Suprapubic skin (tissue), 4 donors: ENCODE measurements around the gene TLR4. TPM values are rescaled to one million over a fixed set of nuclear protein-coding genes. Genes with fewer than 3 reads are reported as not detected.

Experiments used
- DNase-seq, 2 donors: peaks; one replicate each; pipeline ENCODE4 v3.0.0-alpha.2; 2019; ENCODE audit warnings: low spot score in 2 of 2
- H3K27ac ChIP-seq: fragments of 200-600 bp; sonication (generic); one replicate; pipeline ENCODE4 v1.5.1; 2019
- H3K27me3 ChIP-seq: fragments of 200-600 bp; sonication (generic); one replicate; pipeline ENCODE4 v1.5.1; 2019
- H3K36me3 ChIP-seq: fragments of 200-600 bp; sonication (generic); one replicate; pipeline ENCODE4 v1.5.1; 2019
- H3K4me1 ChIP-seq: fragments of 200-600 bp; sonication (generic); one replicate; pipeline ENCODE4 v1.5.1; 2019
- H3K4me3 ChIP-seq: fragments of 200-600 bp; sonication (generic); one replicate; pipeline ENCODE4 v1.5.1; 2019; ENCODE audit warnings: mild to moderate bottlenecking
- H3K9me3 ChIP-seq: fragments of 200-600 bp; sonication (generic); one replicate; pipeline ENCODE4 v1.5.1; 2019
- CTCF ChIP-seq, 2 donors: fragments of 200-600 bp in 1 of 2; fragments of 450-650 bp in 1 of 2; sonication (generic) in 1 of 2; IDR thresholded peaks; one replicate each; pipeline ENCODE4 v1.5.1; 2016 to 2019; ENCODE audit warnings: antibody characterized with exemption in 2 of 2, mild to moderate bottlenecking in 1 of 2, moderate library complexity in 1 of 2
- EP300 ChIP-seq: sonication (generic); formaldehyde crosslinking; IDR thresholded peaks from one replicate; pipeline ENCODE4 v1.6.1; 2017; ENCODE audit warnings: antibody characterized with exemption
- POLR2A ChIP-seq, 2 donors: fragments of 450-650 bp; IDR thresholded peaks; one replicate each; pipeline ENCODE4 v1.6.1; 2017; ENCODE audit warnings: antibody characterized with exemption in 2 of 2, mild to moderate bottlenecking in 2 of 2, moderate library complexity in 2 of 2
- POLR2AphosphoS5 ChIP-seq, 3 donors: sonication (generic); formaldehyde crosslinking; IDR thresholded peaks; one replicate each; pipeline ENCODE4 v1.6.1; 2017; ENCODE audit warnings: antibody characterized with exemption in 3 of 3
- WGBS: methylation state at CpG from one replicate; pipeline ENCODE4 v1.1.5; 2018; 5-methylcytosine and 5-hydroxymethylcytosine counted together
- total RNA-seq, 4 donors: library from RNA; depleted of rRNA; stranded (reverse); fragments of >200 nt; gene quantifications; one replicate each; pipeline ENCODE4 v1.1.0, GENCODE V29; 2016

The TLR4 gene
- total RNA-seq, 4 donors from 2014 or later = 3.4 to 10.5 (median 6.5) TPM

- TF ChIP-seq CTCF (IDR thresholded peaks at IDR 0.05) = no peak
- TF ChIP-seq POLR2A (IDR thresholded peaks at IDR 0.05) = no peak
- no peak for TF ChIP-seq POLR2AphosphoS5 (IDR thresholded peaks at IDR 0.05)
- TF ChIP-seq EP300 = no peak
These were observed 21.1 kb upstream of the TLR4 start for GRCh38 chr9:117682955-117683710.

DNA sequence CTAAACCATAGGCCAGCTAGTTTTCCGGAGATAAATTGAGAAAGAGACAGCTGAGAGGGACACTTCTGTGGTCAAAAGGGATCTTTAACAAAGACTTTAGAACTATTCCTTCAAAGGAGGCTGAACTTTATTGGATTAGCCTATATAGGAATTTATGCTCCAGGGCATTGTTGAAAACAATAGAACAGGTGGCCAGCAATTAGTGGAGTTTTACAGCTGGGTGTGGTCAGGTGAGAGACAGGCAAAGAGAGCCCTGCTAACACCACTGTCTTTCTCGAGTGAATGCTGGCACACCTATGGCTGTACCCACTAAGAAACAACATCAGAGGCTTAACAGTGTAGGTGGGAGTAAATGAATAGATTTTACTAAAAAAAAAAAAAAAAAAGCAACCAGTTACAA lies 16.7 kb upstream of the TLR4 start:
- DNase-seq = no peak
- H3K9me3 ChIP-seq = no peaks in the 10 kb centered on the region
- no peak overlapping the region for H3K27ac ChIP-seq
- H3K4me3 ChIP-seq = no peak overlapping the region
- H3K4me1 ChIP-seq = no peaks in the 10 kb centered on the region
- H3K36me3 ChIP-seq = no peaks in the 10 kb centered on the region
- WGBS = 51% methylated on average over 2 of the region's 2 CpGs
- no peaks in the 10 kb centered on the region for H3K27me3 ChIP-seq
- TF ChIP-seq CTCF (IDR thresholded peaks at IDR 0.05) (no peak), POLR2A (IDR thresholded peaks at IDR 0.05) (no peak), EP300 (no peak), POLR2AphosphoS5 (IDR thresholded peaks at IDR 0.05) (no peak)

More at GRCh38 chr9:117682955-117683710, 21.1 kb upstream of the TLR4 start:
- Histone ChIP-seq H3K9me3 (no peaks in the 10 kb centered on the region), H3K4me3 (no peak overlapping the region), H3K27me3 (no peaks in the 10 kb centered on the region), H3K4me1 (no peaks in the 10 kb centered on the region), H3K27ac (no peak overlapping the region), H3K36me3 (no peaks in the 10 kb centered on the region)
- 60% methylated on average over 3 of the region's 3 CpGs for WGBS
- DNase-seq = no peak

DNA sequence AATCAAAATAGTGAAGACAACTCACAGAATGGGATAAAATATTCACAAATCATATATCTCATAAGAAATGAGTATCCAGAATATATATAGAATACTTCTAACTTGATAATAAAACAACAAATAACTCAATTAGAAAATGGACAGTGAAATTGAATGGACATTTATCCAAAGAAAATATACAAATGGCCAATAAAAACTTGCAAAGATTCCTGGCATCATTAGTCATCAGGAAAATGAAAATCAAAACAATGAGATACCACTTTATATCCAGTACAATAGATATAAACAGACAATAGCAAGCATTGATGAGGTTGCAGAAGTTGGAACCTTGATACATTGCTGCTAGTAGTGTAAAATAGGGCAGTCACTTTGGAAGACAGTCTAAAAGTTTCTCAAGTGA lies 12.8 kb upstream of the TLR4 start:
- Histone ChIP-seq H3K9me3 (no peaks in the 10 kb centered on the region), H3K27ac (no peak overlapping the region), H3K4me3 (no peak overlapping the region), H3K27me3 (no peaks in the 10 kb centered on the region), H3K36me3 (no peaks in the 10 kb centered on the region), H3K4me1 (no peaks in the 10 kb centered on the region)
- no peak for TF ChIP-seq POLR2A (IDR thresholded peaks at IDR 0.05)
- TF ChIP-seq EP300 = no peak
- no peak for DNase-seq

GRCh38 chr9:117696154-117696553 lies 8.0 kb upstream of the TLR4 start:
- 97% methylated on average over 2 of the region's 2 CpGs for WGBS
- DNase-seq = no peak
- Histone ChIP-seq H3K4me3 (no peak overlapping the region), H3K27me3 (no peaks in the 10 kb centered on the region), H3K27ac (no peak overlapping the region), H3K36me3 (no peaks in the 10 kb centered on the region), H3K4me1 (no peaks in the 10 kb centered on the region), H3K9me3 (no peaks in the 10 kb centered on the region)
- no peak for TF ChIP-seq CTCF (IDR thresholded peaks at IDR 0.05)
- TF ChIP-seq POLR2A (IDR thresholded peaks at IDR 0.05) = no peak
- TF ChIP-seq POLR2AphosphoS5 (IDR thresholded peaks at IDR 0.05) = no peak
- no peak for TF ChIP-seq EP300

DNA sequence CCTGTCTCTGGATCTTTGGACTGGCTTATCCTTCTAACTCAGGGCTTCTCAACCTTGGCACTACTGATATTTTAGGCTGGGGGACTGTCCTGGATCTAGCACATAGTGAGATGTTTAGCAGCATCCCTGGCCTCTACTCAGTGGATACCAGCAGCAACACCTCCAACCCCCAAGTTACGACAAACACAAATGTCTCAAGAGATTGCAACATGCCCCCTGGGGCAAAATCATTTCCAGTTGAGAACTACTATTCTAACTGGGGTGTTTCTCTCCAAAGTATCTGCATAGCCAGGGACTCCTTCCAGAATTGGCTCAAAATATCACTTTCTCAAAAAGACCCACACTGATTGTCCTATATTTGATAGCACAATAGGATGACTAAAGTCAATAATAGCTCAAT lies 7.2 kb upstream of the TLR4 start:
- Histone ChIP-seq H3K4me1 (no peaks in the 10 kb centered on the region), H3K4me3 (no peak overlapping the region), H3K27ac (no peak overlapping the region), H3K36me3 (no peaks in the 10 kb centered on the region), H3K27me3 (no peaks in the 10 kb centered on the region), H3K9me3 (no peaks in the 10 kb centered on the region)
- TF ChIP-seq POLR2A (IDR thresholded peaks at IDR 0.05) = no peak
- no peak for TF ChIP-seq EP300
- no peak for TF ChIP-seq CTCF (IDR thresholded peaks at IDR 0.05)
- TF ChIP-seq POLR2AphosphoS5 (IDR thresholded peaks at IDR 0.05) = no peak
- no peak for DNase-seq
- 69% methylated on average over 1 of the region's 1 CpG for WGBS
